Vagina (tissue), 2 donors: ENCODE measurements around the gene HEBP2. TPM values are rescaled to one million over a fixed set of nuclear protein-coding genes. Genes with fewer than 3 reads are reported as not detected.

ENCODE experiments used
- DNase-seq, 2 donors: peaks; one replicate each; pipeline ENCODE4 v3.0.0-alpha.2; 2017; ENCODE audit errors: extremely low spot score in 2 of 2
- H3K27ac ChIP-seq: fragments of 200-600 bp; sonication (generic); one replicate; pipeline ENCODE4 v1.5.1; 2019
- H3K27me3 ChIP-seq: fragments of 200-600 bp; sonication (generic); one replicate; pipeline ENCODE4 v1.5.1; 2019
- H3K36me3 ChIP-seq, 2 donors: fragments of 200-600 bp; sonication (generic); one replicate each; pipeline ENCODE4 v1.5.1; 2017 to 2019
- H3K4me1 ChIP-seq: fragments of 200-600 bp; sonication (generic); one replicate; pipeline ENCODE4 v1.5.1; 2019
- H3K4me3 ChIP-seq, 2 donors: fragments of 200-600 bp; sonication (generic); 1 replicate in 1 of 2; 2 replicates in 1 of 2; pipeline ENCODE4 v1.5.1; 2016 to 2019
- H3K9me3 ChIP-seq: fragments of 200-600 bp; sonication (generic); one replicate; pipeline ENCODE4 v1.5.1; 2019
- POLR2A ChIP-seq, 2 donors: fragments of 450-650 bp; IDR thresholded peaks; one replicate each; pipeline ENCODE4 v1.6.1; 2017; ENCODE audit warnings: antibody characterized with exemption in 2 of 2, mild to moderate bottlenecking in 2 of 2, moderate library complexity in 2 of 2
- POLR2AphosphoS5 ChIP-seq, 2 donors: sonication (generic); formaldehyde crosslinking; IDR thresholded peaks; one replicate each; pipeline ENCODE4 v1.9.0; 2017; ENCODE audit warnings: antibody characterized with exemption in 2 of 2, mild to moderate bottlenecking in 2 of 2, low read depth in 1 of 2; ENCODE audit not compliant: insufficient read depth in 1 of 2
- intact Hi-C: fragments of 100-400 bp; cut with DNase I; formaldehyde crosslinking; loops from one replicate; pipeline ENCODE4 v1.15.1; 2023
- microRNA-seq: library from miRNA; unstranded; fragments of <30 nt; microRNA quantifications from one replicate; pipeline ENCODE4, GENCODE V29; 2017; ENCODE audit warnings: borderline number of aligned reads, borderline replicate concordance
- small RNA-seq: library from RNA; depleted of rRNA; stranded (forward); fragments of <200 nt; gene quantifications from one replicate; pipeline ENCODE3, GENCODE V24; 2016
- total RNA-seq: library from RNA; depleted of rRNA; stranded (reverse); fragments of >200 nt; gene quantifications from one replicate; pipeline ENCODE4 v1.2.3, GENCODE V29; 2016
- TF ChIP-seq, protein P1 (sequence below), 3 experiments: fragments of 450-650 bp in 2 of 3; fragments of 200-600 bp in 1 of 3; sonication (generic) in 1 of 3; IDR thresholded peaks; one replicate each; pipeline ENCODE4 v1.5.1; 2017 to 2019; ENCODE audit warnings: antibody characterized with exemption in 3 of 3, mild to moderate bottlenecking in 2 of 3, moderate library complexity in 2 of 3

The HEBP2 gene
- total RNA-seq, 1 donor from 2014 or later, result 62.4 TPM

DNA sequence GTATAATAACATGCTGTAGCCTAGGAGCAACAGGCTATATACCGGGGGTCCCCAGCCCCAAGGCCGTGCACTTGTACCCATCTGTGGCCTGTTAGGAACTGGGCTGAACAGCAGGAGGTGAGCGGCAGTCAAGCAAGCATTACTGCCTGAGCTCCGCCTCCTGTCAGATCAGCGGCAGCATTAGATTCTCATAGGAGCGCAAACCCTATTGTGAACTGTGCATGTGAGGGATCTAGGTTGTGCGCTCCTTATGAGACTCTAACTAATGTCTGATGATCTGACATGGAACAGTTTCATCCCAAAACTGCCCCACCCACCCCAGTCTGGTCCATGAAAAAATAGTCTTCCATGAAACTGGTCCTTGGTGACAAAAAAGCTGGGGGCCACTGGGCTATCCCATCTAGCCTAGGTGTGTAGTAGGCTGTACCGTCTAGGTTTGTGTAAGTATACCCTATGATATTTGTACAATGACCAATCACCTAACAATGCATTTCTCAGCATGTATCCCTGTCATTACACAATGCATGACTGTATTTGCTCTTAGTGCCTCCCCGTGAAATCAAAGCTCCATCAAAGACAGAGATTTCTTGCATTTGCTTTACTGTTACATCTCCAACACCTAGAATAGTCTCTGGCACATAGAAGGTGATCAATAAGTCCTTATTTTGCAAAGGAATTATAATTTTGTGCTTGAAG, 64.4 kb downstream of the HEBP2 start:
- Histone ChIP-seq H3K36me3 (no peaks in the 10 kb centered on the region), H3K9me3 (no peaks in the 10 kb centered on the region), H3K4me3 (no peak overlapping the region), H3K27me3 (no peaks in the 10 kb centered on the region), H3K27ac (no peak overlapping the region), H3K4me1 (no peaks in the 10 kb centered on the region)
- intact Hi-C loops, result no loop called here
- no peak for DNase-seq
- TF ChIP-seq POLR2A (IDR thresholded peaks at IDR 0.05) (no peak), POLR2AphosphoS5 (IDR thresholded peaks at IDR 0.05; ENCODE audit: insufficient read depth in 1 of 2, low read depth in 1 of 2) (no peak)
- TF ChIP-seq, protein P1, sequence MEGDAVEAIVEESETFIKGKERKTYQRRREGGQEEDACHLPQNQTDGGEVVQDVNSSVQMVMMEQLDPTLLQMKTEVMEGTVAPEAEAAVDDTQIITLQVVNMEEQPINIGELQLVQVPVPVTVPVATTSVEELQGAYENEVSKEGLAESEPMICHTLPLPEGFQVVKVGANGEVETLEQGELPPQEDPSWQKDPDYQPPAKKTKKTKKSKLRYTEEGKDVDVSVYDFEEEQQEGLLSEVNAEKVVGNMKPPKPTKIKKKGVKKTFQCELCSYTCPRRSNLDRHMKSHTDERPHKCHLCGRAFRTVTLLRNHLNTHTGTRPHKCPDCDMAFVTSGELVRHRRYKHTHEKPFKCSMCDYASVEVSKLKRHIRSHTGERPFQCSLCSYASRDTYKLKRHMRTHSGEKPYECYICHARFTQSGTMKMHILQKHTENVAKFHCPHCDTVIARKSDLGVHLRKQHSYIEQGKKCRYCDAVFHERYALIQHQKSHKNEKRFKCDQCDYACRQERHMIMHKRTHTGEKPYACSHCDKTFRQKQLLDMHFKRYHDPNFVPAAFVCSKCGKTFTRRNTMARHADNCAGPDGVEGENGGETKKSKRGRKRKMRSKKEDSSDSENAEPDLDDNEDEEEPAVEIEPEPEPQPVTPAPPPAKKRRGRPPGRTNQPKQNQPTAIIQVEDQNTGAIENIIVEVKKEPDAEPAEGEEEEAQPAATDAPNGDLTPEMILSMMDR (IDR thresholded peaks at IDR 0.05), result no peak

Small RNA genes within 50 kb of the gene (microRNA-seq; reads per million reads assigned to microRNA genes)
- not detected for gene MIR3145

Small RNA genes within 50 kb of the gene (small RNA-seq; reads per million reads assigned to genes)
- gene AL031003.1, result not detected
- gene AL391669.1, result not detected
- gene MIR3145, result not detected

Other genes starting within 250 kb of the HEBP2 start
- 2.2 TPM for gene ARFGEF3, start 242.3 kb upstream of the HEBP2 start, total RNA-seq
- gene PBOV1, start 185.7 kb upstream of the HEBP2 start, total RNA-seq, result not detected
- gene SMIM28, start 26.3 kb upstream of the HEBP2 start, total RNA-seq, result not detected
- gene NHSL1, start 95.3 kb downstream of the HEBP2 start, total RNA-seq, result 23.1 TPM